HG03103 (cell line): ENCODE results near the gene SCN8A.

Experiments used
- ATAC-seq: cut with Tn5 transposase; IDR thresholded peaks from one replicate; pipeline ENCODE4 v1.9.1; 2021; ENCODE audit warnings: low read depth; ENCODE audit not compliant: unreplicated experiment

Gene SCN8A

GRCh38 chr12:51663390-51663789, 72.4 kb downstream of the SCN8A start:
- no peak for ATAC-seq

- ATAC-seq: no peak
Measured at GRCh38 chr12:51666696-51667095, 75.7 kb downstream of the SCN8A start.

GRCh38 chr12:51667269-51667668, 76.2 kb downstream of the SCN8A start:
- no peak for ATAC-seq

GRCh38 chr12:51669271-51669670, 78.2 kb downstream of the SCN8A start:
- ATAC-seq: no peak

GRCh38 chr12:51669996-51670395, 79.0 kb downstream of the SCN8A start:
- ATAC-seq: no peak

GRCh38 chr12:51672334-51672733, 81.3 kb downstream of the SCN8A start:
- ATAC-seq: no peak

- ATAC-seq: no peak
Measured at GRCh38 chr12:51675071-51675803, 84.2 kb downstream of the SCN8A start.

GRCh38 chr12:51676875-51677274, 85.8 kb downstream of the SCN8A start:
- ATAC-seq: no peak

- ATAC-seq: no peak
Measured at GRCh38 chr12:51677284-51677968, 86.4 kb downstream of the SCN8A start.

- ATAC-seq: no peak
Measured at GRCh38 chr12:51678086-51678724, 87.2 kb downstream of the SCN8A start.

- ATAC-seq: no peak
Measured at GRCh38 chr12:51682981-51683380, 91.9 kb downstream of the SCN8A start.

GRCh38 chr12:51683763-51684357, 92.8 kb downstream of the SCN8A start:
- no peak for ATAC-seq

GRCh38 chr12:51686727-51687126, 95.7 kb downstream of the SCN8A start:
- ATAC-seq: no peak

GRCh38 chr12:51687177-51687576, 96.1 kb downstream of the SCN8A start:
- ATAC-seq: no peak

GRCh38 chr12:51687614-51688013, 96.6 kb downstream of the SCN8A start:
- no peak for ATAC-seq

- no peak for ATAC-seq
Measured at GRCh38 chr12:51689983-51690382, 99.0 kb downstream of the SCN8A start.

- ATAC-seq: no peak
Measured at GRCh38 chr12:51692016-51692415, 101.0 kb downstream of the SCN8A start.

GRCh38 chr12:51693569-51693968, 102.5 kb downstream of the SCN8A start:
- ATAC-seq: no peak

GRCh38 chr12:51694146-51694545, 103.1 kb downstream of the SCN8A start:
- ATAC-seq: no peak

- ATAC-seq: no peak
Measured at GRCh38 chr12:51695241-51696010, 104.4 kb downstream of the SCN8A start.

- ATAC-seq: no peak
Measured at GRCh38 chr12:51699219-51699618, 108.2 kb downstream of the SCN8A start.
